IMR-90 (cell line): Measurements from ENCODE around the gene INCA1. TPM values are rescaled to one million over a fixed set of nuclear protein-coding genes. Genes with fewer than 3 reads are reported as not detected.

Experiments
- ATAC-seq: fragments of 200-7000 bp; cut with Tn5 transposase; 2 replicates; pipeline ENCODE4 v1.9.1; 2020; ENCODE audit warnings: low read depth, mild to moderate bottlenecking, moderate library complexity
- BruUV-seq: library from RNA; stranded (reverse); fragments of 400-500 nt; replicated peaks from 2 replicates; lab custom pipeline; 2021; lab: Mats Ljungman, UMichigan
- CTCF ChIA-PET: fragments of 300-600 bp; formaldehyde crosslinking; extraction: SDS; loops from one replicate; lab custom pipeline; 2021; ENCODE audit warnings: antibody characterized with exemption; lab: Yijun Ruan, JAX
- POLR2A ChIA-PET: fragments of 300-600 bp; sonication (Branson Sonifier 250); formaldehyde crosslinking; loops from one replicate; lab custom pipeline; 2022; ENCODE audit warnings: antibody characterized with exemption; ENCODE audit not compliant: unreplicated experiment; lab: Charles Lee
- DNase-seq: peaks from one replicate; pipeline ENCODE4 v3.0.0; 2013
- H2AFZ ChIP-seq: replicated peaks from 2 replicates; pipeline ENCODE3; 2013; ENCODE audit warnings: low read length, mild to moderate bottlenecking; ENCODE audit not compliant: poor library complexity
- H2AK5ac ChIP-seq: 2 replicates; pipeline ENCODE4 v1.6.1; 2013; ENCODE audit warnings: low read depth, low read length, inconsistent platforms
- H2AK9ac ChIP-seq: replicated peaks from 2 replicates; pipeline ENCODE3; 2013; ENCODE audit warnings: mild to moderate bottlenecking, low read depth, low read length, moderate library complexity; ENCODE audit not compliant: poor library complexity
- H2BK120ac ChIP-seq: 2 replicates; pipeline ENCODE4 v1.6.1; 2013; ENCODE audit warnings: low read depth, low read length, inconsistent platforms
- H2BK15ac ChIP-seq: 3 replicates; pipeline ENCODE4 v1.6.1; 2013; ENCODE audit warnings: low read depth, low read length, inconsistent platforms
- H2BK20ac ChIP-seq: 2 replicates; pipeline ENCODE4 v1.6.1; 2013; ENCODE audit warnings: low read depth, mild to moderate bottlenecking, inconsistent platforms, low read length, moderate library complexity
- H2BK5ac ChIP-seq: 2 replicates; pipeline ENCODE4 v1.6.1; 2013; ENCODE audit warnings: mild to moderate bottlenecking, low read depth, low read length, inconsistent platforms; ENCODE audit not compliant: poor library complexity, severe bottlenecking
- H3K14ac ChIP-seq: replicated peaks from 2 replicates; pipeline ENCODE4 v1.6.1; 2013; ENCODE audit warnings: low read depth, low read length, inconsistent platforms
- H3K18ac ChIP-seq: 2 replicates; pipeline ENCODE4 v1.6.1; 2013; ENCODE audit warnings: low read depth, low read length, control low read depth
- H3K23ac ChIP-seq: 2 replicates; pipeline ENCODE4 v1.6.1; 2013; ENCODE audit warnings: low read depth, low read length, inconsistent platforms
- H3K27ac ChIP-seq: 2 replicates; pipeline ENCODE4 v1.5.1; 2013; ENCODE audit warnings: mild to moderate bottlenecking, control low read depth, low read length; ENCODE audit not compliant: insufficient read depth
- H3K27me3 ChIP-seq: 2 replicates; pipeline ENCODE4 v1.6.1; 2013; ENCODE audit warnings: low read length; ENCODE audit not compliant: control insufficient read depth, insufficient read depth
- H3K36me3 ChIP-seq: 2 replicates; pipeline ENCODE4 v1.6.1; 2013; ENCODE audit warnings: low read length, mixed read lengths; ENCODE audit not compliant: control insufficient read depth, insufficient read depth
- H3K4ac ChIP-seq: 2 replicates; pipeline ENCODE4 v1.6.1; 2013; ENCODE audit warnings: low read depth, low read length, inconsistent platforms
- H3K4me1 ChIP-seq: 2 replicates; pipeline ENCODE4 v1.6.1; 2013; ENCODE audit warnings: low read length, mixed read lengths; ENCODE audit not compliant: control insufficient read depth, insufficient read depth
- H3K4me2 ChIP-seq: 2 replicates; pipeline ENCODE4 v1.6.1; 2013; ENCODE audit warnings: low read depth, mild to moderate bottlenecking, control low read depth, low read length, moderate library complexity
- H3K4me3 ChIP-seq: 2 replicates; pipeline ENCODE4 v1.5.1; 2013; ENCODE audit warnings: low read depth, mild to moderate bottlenecking, control low read depth, low read length, moderate library complexity; ENCODE audit not compliant: insufficient read depth
- H3K56ac ChIP-seq: 2 replicates; pipeline ENCODE4 v1.6.1; 2013; ENCODE audit warnings: low read length, inconsistent platforms; ENCODE audit not compliant: insufficient read depth; ENCODE audit errors: extremely low read depth
- H3K79me1 ChIP-seq, 2 experiments: 2 replicates each; pipeline ENCODE4 v1.6.1; 2013; ENCODE audit warnings: low read length in 2 of 2, inconsistent platforms in 1 of 2, low read depth in 1 of 2
- H3K9ac ChIP-seq: 2 replicates; pipeline ENCODE4 v1.6.1; 2013; ENCODE audit warnings: low read depth, low read length, control low read depth
- H3K9me1 ChIP-seq: 2 replicates; pipeline ENCODE4 v1.6.1; 2013; ENCODE audit warnings: low read length, inconsistent platforms; ENCODE audit not compliant: insufficient read depth
- H3K9me3 ChIP-seq: 2 replicates; pipeline ENCODE4 v1.6.1; 2013; ENCODE audit warnings: low read length; ENCODE audit not compliant: control insufficient read depth, insufficient read depth
- H4K20me1 ChIP-seq: 2 replicates; pipeline ENCODE4 v1.6.1; 2013; ENCODE audit warnings: low read length, inconsistent platforms; ENCODE audit not compliant: insufficient read depth
- H4K5ac ChIP-seq: 2 replicates; pipeline ENCODE4 v1.6.1; 2013; ENCODE audit warnings: mild to moderate bottlenecking, low read depth, low read length, control low read depth
- H4K8ac ChIP-seq, 2 experiments: 2 replicates each; pipeline ENCODE4 v1.6.1; 2013; ENCODE audit warnings: low read depth in 2 of 2, low read length in 2 of 2, control low read depth in 1 of 2, inconsistent platforms in 1 of 2
- H4K91ac ChIP-seq: 2 replicates; pipeline ENCODE4 v1.6.1; 2013; ENCODE audit warnings: low read depth, low read length, inconsistent platforms; ENCODE audit not compliant: insufficient read depth
- NFE2L2 ChIP-seq: fragments of 150-350 bp; IDR thresholded peaks from 2 replicates; pipeline ENCODE4 v1.6.1; 2016; ENCODE audit warnings: low read depth, mild to moderate bottlenecking, low read length
- SMC3 ChIP-seq: fragments of 150-350 bp; IDR thresholded peaks from 2 replicates; pipeline ENCODE4 v1.6.1; 2016; ENCODE audit warnings: low read depth, mild to moderate bottlenecking, antibody characterized with exemption, low read length, moderate library complexity
- WGBS, 2 experiments: methylation state at CpG; one replicate each; pipeline versions ENCODE4 v1.1.5 to v1.1.7; 2013; ENCODE audit warnings: missing lambda C conversion rate in 2 of 2; ENCODE audit not compliant: insufficient read length in 1 of 2; ENCODE audit errors: extremely low coverage in 2 of 2; 5-methylcytosine and 5-hydroxymethylcytosine counted together
- dilution Hi-C: fragments of 300-500 bp; cut with HindIII; formaldehyde crosslinking; loops from one replicate; pipeline ENCODE4 v1.14.3; 2018; ENCODE audit warnings: low sequenced_read_pairs; ENCODE audit not compliant: unreplicated experiment
- in situ Hi-C: fragments of 300-500 bp; cut with MboI; formaldehyde crosslinking; loops from 3 replicates; pipeline ENCODE4 v1.14.3; 2019; ENCODE audit warnings: low sequenced_read_pairs, inconsistent platforms, mixed read lengths
- intact Hi-C: fragments of 100-400 bp; cut with micrococcal nuclease; formaldehyde crosslinking; loops from 2 replicates; pipeline ENCODE4 v1.10.0; 2022
- polyA plus RNA-seq, 3 experiments: library from polyadenylated mRNA; depleted of rRNA; stranded (reverse); fragments of >200 nt; gene quantifications; 2 replicates each; pipeline ENCODE4 v1.2.3, GENCODE V29; 2012; ENCODE audit warnings: low replicate concordance in 1 of 3
- total RNA-seq: library from RNA; depleted of rRNA; stranded (reverse); fragments of >200 nt; gene quantifications from 2 replicates; pipeline ENCODE4 v1.2.3, GENCODE V29; 2012

INCA1 gene
- total and polyA plus RNA-seq, 2 of the 4 experiments (the other 2 are of a cell fraction), result 0.18 to 0.51 TPM

- H2BK20ac ChIP-seq, result no peak overlapping the region
- no peak overlapping the region for H3K9ac ChIP-seq
- TF ChIP-seq NFE2L2 (no peak), SMC3 (no peak)
- no peak overlapping the region for H3K23ac ChIP-seq
- no peak overlapping the region for H2AFZ ChIP-seq
- DNase-seq (no peak), ATAC-seq (no peak)
- no peak overlapping the region for H2BK15ac ChIP-seq
- H4K8ac ChIP-seq, result no peak overlapping the region
- BruUV-seq, result no TSS peak
- ChIA-PET POLR2A (no interaction called here), CTCF (no interaction called here)
- dilution Hi-C loops (no loop called here), intact Hi-C loops (no loop called here), in situ Hi-C loops (no loop called here)
- no peaks in the 10 kb centered on the region for H3K9me3 ChIP-seq
- H3K4me3 ChIP-seq, result no peak overlapping the region
- no peak overlapping the region for H2AK9ac ChIP-seq
- no peak overlapping the region for H2BK120ac ChIP-seq
- no peak overlapping the region for H2AK5ac ChIP-seq
- peaks cover 46% of the 10 kb centered on the region for H3K36me3 ChIP-seq
- H4K5ac ChIP-seq, result no peak overlapping the region
- no peak overlapping the region for H3K14ac ChIP-seq
- H3K56ac ChIP-seq, result no peak overlapping the region
- H4K20me1 ChIP-seq, result peaks cover 66% of the 10 kb centered on the region
- peaks cover 15% of the 10 kb centered on the region; the same call in 1 of the 2 replicates for H3K9me1 ChIP-seq
- H3K27ac ChIP-seq, result no peak overlapping the region
- 86% methylated on average over 1 of the region's 13 CpGs; no CpG with 5 or more reads in 1 of the 2 experiments for WGBS, 2 experiments
- H3K4me2 ChIP-seq, result no peak overlapping the region
- peaks cover 19% of the 10 kb centered on the region for H3K4me1 ChIP-seq
- peaks cover 22 to 61% of the 10 kb centered on the region in 2 experiments; a peak in 3 of 4 replicates for H3K79me1 ChIP-seq
- no peak overlapping the region for H3K4ac ChIP-seq
- no peak overlapping the region for H2BK5ac ChIP-seq
- no peak overlapping the region for H3K18ac ChIP-seq
- no peak overlapping the region for H4K91ac ChIP-seq
- H3K27me3 ChIP-seq, result no peaks in the 10 kb centered on the region
These were observed 54.4 kb downstream of the INCA1 start for GRCh38 chr17:4942760-4943508.
